ENCODE results near the gene RPL19. TPM values are rescaled to one million over a fixed set of nuclear protein-coding genes. Genes with fewer than 3 reads are reported as not detected.

RPL19 gene
- 1,670 and 1,734 TPM in 2 replicates for total RNA-seq

GRCh38 chr17:39200070-39200879 is at the start of gene RPL19:
Gene RPL19 (plus strand): TSS chr17:39200283. CDS start chr17:39200345, 62 bp downstream.

GRCh38 chr17:39151150-39151942 is 48.7 kb upstream of the RPL19 start, which contains the start of gene PLXDC1:
Gene PLXDC1 (minus strand): TSS chr17:39151637. CDS start chr17:39151437, 200 bp downstream.

GRCh38 chr17:39165841-39166349 is 34.2 kb upstream of the RPL19 start, which contains the start of gene ARL5C:
Gene ARL5C (minus strand): TSS chr17:39166161. CDS start chr17:39165760, 401 bp downstream.

GRCh38 chr17:39197380-39198185 is 2.5 kb upstream of the RPL19 start, which contains the start of gene CACNB1:
Gene CACNB1 (minus strand): TSS chr17:39197669. CDS start chr17:39197495, 174 bp downstream.

GRCh38 chr17:39225308-39225958 is 25.4 kb downstream of the RPL19 start, which contains the start of gene STAC2:
Gene STAC2 (minus strand): TSS chr17:39225945. CDS start chr17:39225502, 443 bp downstream.

Other genes starting within 250 kb of the RPL19 start
- not detected in 2 replicates for gene FBXO47, start 232.9 kb upstream of the RPL19 start, total RNA-seq
- 0.19 and 1.1 TPM in 2 replicates for gene PLXDC1, start 48.6 kb upstream of the RPL19 start, total RNA-seq
- gene ARL5C, start 34.1 kb upstream of the RPL19 start, total RNA-seq, result 0.38 TPM in 1 of 2 replicates, not detected in the other
- gene CACNB1, start 2.6 kb upstream of the RPL19 start, total RNA-seq, result 2.3 and 7.9 TPM in 2 replicates
- gene STAC2, start 25.7 kb downstream of the RPL19 start, total RNA-seq, result under 0.01 TPM in 2 replicates
- gene FBXL20, start 201.3 kb downstream of the RPL19 start, total RNA-seq, result 10.2 and 16.6 TPM in 2 replicates

Data from regular cardiac myocyte (primary cell).